ENCODE measurements around the gene PRMT9.

DNA sequence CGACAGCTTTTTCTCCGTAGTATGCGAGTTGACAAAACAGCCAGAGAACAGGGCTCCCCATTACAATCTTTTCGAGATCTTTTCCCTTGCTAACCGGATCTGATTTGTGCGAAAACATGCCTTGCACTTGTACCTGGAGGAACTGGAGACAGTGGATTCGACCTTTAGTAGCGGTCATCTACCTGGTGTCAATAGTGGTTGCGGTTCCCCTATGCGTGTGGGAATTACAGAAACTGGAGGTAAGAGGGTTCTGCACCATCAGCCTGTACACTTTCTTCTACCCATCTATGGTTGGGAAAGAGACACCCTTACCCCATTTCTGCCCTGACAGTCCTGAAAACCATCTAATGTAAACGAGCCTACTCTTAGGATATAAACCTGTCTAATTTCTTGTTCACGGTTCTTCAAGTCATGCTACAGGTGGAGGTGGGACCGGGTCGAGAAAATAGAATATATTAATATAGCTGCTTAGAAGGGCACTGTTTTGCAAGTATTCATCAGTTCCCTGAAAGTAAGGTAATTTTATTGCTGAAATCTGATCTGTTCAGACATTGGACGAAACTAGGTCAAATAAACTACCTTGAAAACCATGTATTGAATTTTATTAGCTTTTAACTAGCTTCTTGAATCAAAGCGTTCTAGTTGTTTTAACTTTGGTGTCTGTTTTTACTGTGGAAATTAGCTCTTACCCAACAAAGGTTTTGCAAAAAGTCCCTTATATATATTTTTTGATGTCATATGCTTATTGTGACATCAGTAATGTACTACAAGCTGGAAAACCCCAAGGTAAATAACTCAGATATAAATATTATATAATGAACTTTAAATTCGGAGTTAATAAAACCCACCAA is 65.9 kb downstream of the PRMT9 start:
- TF ChIP-seq, protein P1, sequence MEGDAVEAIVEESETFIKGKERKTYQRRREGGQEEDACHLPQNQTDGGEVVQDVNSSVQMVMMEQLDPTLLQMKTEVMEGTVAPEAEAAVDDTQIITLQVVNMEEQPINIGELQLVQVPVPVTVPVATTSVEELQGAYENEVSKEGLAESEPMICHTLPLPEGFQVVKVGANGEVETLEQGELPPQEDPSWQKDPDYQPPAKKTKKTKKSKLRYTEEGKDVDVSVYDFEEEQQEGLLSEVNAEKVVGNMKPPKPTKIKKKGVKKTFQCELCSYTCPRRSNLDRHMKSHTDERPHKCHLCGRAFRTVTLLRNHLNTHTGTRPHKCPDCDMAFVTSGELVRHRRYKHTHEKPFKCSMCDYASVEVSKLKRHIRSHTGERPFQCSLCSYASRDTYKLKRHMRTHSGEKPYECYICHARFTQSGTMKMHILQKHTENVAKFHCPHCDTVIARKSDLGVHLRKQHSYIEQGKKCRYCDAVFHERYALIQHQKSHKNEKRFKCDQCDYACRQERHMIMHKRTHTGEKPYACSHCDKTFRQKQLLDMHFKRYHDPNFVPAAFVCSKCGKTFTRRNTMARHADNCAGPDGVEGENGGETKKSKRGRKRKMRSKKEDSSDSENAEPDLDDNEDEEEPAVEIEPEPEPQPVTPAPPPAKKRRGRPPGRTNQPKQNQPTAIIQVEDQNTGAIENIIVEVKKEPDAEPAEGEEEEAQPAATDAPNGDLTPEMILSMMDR (CRISPR knock-in tag; IDR thresholded peaks at IDR 0.05) = no peak
- TF ChIP-seq TEAD2 (CRISPR knock-in tag; IDR thresholded peaks at IDR 0.05) (no peak), RAD21 (CRISPR knock-in tag; IDR thresholded peaks at IDR 0.05) (no peak)

All from HepG2 (cell line).